ENCODE data around the gene COL6A2. TPM values are rescaled to one million over a fixed set of nuclear protein-coding genes. Genes with fewer than 3 reads are reported as not detected.
A peak's percentile ranks its signal among the peaks of the same experiment; 100 is the strongest.

The COL6A2 gene
- total RNA-seq, 1 donor from 2014 or later, result 18.5 TPM

- Mint-ChIP-seq H3K4me3 (no peak overlapping the region), H3K27ac (ENCODE audit: unreplicated experiment) (no peak overlapping the region), H3K9me3 (peaks cover 3% of the 10 kb centered on the region), H3K4me1 (no peaks in the 10 kb centered on the region), H3K27me3 (ENCODE audit: low read depth) (no peaks in the 10 kb centered on the region), H3K36me3 (ENCODE audit: low read depth) (no peaks in the 10 kb centered on the region)
- DNase-seq (ENCODE audit: low read depth, low spot score), result no peak
- no peak for TF ChIP-seq CTCF (conservative IDR thresholded peaks at IDR 0.05)
Measured at GRCh38 chr21:46121286-46122221, 23.6 kb downstream of the COL6A2 start.

- Mint-ChIP-seq H3K4me1 (no peaks in the 10 kb centered on the region), H3K36me3 (ENCODE audit: low read depth) (no peaks in the 10 kb centered on the region), H3K27ac (ENCODE audit: unreplicated experiment) (peak overlapping the region; percentile 19), H3K4me3 (no peak overlapping the region), H3K9me3 (peaks cover 3% of the 10 kb centered on the region), H3K27me3 (ENCODE audit: low read depth) (no peaks in the 10 kb centered on the region)
- DNase-seq (ENCODE audit: low read depth, low spot score), result no peak
- TF ChIP-seq CTCF (conservative IDR thresholded peaks at IDR 0.05), result no peak
Measured at GRCh38 chr21:46122237-46122671, 24.3 kb downstream of the COL6A2 start.

GRCh38 chr21:46122758-46123683, 25.1 kb downstream of the COL6A2 start:
- no peak for TF ChIP-seq CTCF (conservative IDR thresholded peaks at IDR 0.05)
- H3K36me3 Mint-ChIP-seq (ENCODE audit: low read depth), result no peaks in the 10 kb centered on the region
- no peak overlapping the region for H3K27ac Mint-ChIP-seq (ENCODE audit: unreplicated experiment)
- H3K4me1 Mint-ChIP-seq, result no peaks in the 10 kb centered on the region
- H3K27me3 Mint-ChIP-seq (ENCODE audit: low read depth), result no peaks in the 10 kb centered on the region
- DNase-seq (ENCODE audit: low read depth, low spot score), result no peak
- peaks cover 3% of the 10 kb centered on the region for H3K9me3 Mint-ChIP-seq
- no peak overlapping the region for H3K4me3 Mint-ChIP-seq

GRCh38 chr21:46124083-46124925, 26.4 kb downstream of the COL6A2 start:
- H3K4me1 Mint-ChIP-seq, result no peaks in the 10 kb centered on the region
- H3K27ac Mint-ChIP-seq (ENCODE audit: unreplicated experiment), result no peak overlapping the region
- H3K36me3 Mint-ChIP-seq (ENCODE audit: low read depth), result no peaks in the 10 kb centered on the region
- no peak for TF ChIP-seq CTCF (conservative IDR thresholded peaks at IDR 0.05)
- H3K9me3 Mint-ChIP-seq, result peaks cover 3% of the 10 kb centered on the region
- DNase-seq (ENCODE audit: low read depth, low spot score), result no peak
- H3K27me3 Mint-ChIP-seq (ENCODE audit: low read depth), result no peaks in the 10 kb centered on the region
- H3K4me3 Mint-ChIP-seq, result no peak overlapping the region

Measured in neural crest cell (in vitro differentiated cells).